Stimulated activated CD8-positive, alpha-beta memory T cell treated with anti-CD3 and anti-CD28 coated beads, Interleukin-4, amount 100 ng/mL, for 4 hours (primary cell): Measurements from ENCODE around the gene PSMB9.

Source experiments
- DNase-seq, 2 donors: peaks; one replicate each; pipeline ENCODE4 v3.0.0-alpha.2; 2020; ENCODE audit warnings: low read depth in 2 of 2, low spot score in 1 of 2

Gene PSMB9

DNA sequence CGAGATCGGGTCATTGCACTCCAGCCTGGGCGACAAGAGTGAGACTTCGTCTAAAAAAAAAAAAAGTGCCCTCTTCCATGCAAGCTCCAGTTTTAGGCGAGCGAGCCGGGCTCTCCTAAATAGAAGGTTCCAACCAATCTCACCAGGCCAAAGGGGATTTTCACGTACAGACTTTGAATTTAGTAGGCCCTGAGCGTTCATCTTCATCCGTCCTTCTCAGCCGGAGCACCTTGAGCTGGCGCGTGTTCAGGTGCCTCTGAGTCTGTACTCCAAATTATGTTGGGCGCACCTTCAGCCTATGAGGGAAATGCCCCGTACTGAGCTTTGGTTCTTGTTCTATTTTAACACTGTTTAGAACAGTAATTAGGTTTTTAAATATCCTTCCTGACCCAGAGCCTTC, 14.6 kb upstream of the PSMB9 start:
- DNase-seq: no peak

DNA sequence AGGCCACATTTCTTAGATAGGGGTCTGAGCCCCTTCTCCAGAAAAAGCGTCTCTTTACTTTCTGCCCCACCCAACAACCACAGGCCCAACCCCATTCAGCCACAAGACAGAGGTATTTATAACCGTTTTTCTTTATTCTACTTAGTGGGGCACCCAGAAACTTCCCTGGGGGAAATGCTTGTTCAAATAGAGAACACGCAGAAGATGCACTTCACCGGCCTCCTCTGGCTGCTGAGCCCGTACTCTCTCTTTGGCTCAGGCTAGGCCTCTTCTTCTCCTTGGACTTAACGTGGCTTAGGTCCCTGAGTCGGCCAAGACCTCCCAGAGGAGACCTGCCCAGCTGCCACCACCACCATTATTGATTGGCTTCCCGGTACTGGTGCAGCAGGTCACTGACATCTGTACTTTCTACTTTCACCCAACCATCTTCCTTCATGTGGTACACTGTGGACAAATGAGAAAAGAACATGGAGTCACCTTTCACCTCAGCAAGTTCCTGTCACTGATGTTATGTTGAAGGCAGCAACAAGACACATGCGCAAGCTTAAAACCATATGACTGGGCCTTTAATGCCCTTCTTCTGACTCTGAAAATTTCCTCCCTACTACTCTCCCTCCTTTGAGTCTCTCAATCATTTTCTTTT, 13.3 kb upstream of the PSMB9 start:
- DNase-seq: no peak

DNA sequence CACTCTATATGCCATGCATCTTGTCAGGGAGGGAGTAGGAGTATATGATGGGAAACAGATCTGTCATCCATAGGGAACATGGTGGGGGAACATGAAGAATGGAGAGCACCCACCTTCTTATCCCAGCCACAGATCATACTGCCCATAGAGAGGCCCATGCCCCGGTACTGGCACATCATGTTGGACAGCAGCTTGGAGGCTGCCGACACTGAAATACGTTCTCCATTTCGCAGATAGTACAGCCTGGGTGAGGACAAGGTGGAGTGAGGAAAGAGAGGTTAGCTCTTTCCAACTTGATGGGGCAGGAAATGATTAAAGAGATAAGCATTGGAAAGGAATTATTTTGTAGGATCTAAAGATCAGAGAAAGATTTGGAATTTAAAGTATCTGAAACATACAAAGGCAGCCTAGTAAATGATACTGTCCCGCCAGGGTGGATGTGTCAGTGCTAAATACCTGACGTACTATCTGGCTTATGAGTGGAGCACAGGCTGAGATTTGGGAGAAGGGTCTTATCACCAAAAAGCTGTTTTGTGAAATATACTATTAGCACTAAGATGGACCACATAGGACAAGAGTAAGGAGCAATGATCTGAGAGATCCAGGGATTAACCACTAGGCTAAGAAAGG, 11.9 kb upstream of the PSMB9 start:
- no peak for DNase-seq

DNA sequence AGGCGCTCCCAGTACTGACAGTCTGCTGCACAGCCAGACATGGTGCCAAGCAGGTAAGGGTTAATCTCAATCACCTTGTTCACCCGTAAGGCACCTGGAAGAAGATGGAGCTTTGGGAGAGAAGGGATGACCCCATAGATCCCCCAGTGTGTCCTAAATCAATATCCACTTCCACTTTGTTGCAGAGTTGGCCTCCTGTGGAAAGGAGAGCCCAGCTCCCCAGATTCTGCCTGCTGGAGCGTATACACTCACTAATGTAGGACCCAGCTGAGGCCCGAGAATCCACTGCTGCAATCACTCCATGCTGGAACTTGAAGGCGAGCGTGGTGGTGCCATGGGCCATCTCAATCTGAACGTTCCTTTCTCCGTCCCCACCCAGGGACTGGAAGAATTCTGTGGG, 11.3 kb upstream of the PSMB9 start:
- DNase-seq: no peak

DNA sequence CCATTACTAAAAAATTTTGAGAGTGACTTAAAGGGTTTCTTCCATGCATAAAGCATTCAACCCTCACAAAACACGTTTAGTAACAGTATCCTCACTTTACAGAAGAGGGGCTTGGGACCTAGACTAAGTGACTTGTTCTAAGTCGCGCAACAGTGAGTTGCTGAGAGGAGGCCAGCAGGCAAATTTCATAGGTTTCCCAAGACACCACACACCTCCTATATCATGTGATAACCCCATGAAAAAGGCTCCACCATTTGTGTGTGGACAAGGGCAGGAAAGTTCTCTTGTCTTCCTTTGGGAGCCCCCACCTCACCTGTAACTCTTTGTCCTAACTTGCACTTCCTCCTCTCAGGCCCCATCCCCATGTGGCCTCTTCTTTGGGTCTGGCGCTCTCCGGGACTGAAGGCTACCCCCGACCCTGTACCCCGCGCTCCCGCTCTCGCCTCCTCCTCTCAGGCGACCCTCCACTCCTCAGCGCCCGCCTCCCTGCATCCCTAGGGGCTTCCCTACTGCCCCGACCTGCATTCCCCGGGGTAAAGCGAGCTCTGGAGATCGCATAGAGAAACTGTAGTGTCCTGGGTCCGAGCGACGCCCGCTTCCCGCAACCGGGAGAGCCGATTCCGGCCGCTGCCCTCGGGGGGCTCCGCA, 10.5 kb upstream of the PSMB9 start:
- no peak for DNase-seq

DNA sequence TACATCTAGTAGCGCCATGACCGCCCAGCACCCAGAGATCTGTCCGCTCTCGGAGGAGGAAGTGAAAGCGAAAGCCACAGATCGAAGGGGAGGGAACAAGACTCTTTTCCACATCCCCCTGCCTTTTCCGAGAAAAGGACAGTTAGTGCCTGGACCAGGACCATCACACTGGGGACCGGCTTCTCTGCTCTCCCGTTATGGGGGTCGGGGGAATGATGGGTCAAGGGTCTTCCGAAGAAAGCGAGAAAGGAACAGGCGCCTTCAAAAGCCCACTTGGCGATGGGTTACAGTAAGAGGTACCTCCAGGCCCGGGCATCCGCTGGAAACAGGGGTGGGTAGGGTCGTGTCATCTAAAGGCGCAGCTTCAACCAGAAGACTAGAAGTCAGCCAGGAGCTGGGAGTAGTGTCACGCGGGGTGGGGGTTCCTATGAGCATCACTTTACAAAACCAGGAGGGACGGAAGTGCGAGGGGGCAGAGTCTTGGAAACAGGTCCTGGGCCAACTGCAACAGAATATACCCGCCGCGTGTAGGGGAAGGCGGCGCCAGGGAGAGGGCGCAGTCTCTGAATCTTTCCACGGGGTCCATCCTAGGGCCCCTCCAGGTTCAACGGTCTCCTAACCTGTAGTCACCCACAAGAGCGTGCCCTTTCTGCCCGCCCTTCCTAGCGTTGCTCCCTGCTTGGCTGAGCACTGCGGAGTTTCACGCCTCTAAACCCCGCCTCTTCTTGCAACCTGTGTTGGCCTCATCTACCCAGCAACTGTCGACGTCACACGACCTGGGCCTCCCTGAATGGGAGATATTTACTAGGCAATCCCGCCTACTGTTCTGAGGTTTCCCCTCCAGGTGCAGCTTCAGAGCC, 9.8 kb upstream of the PSMB9 start, which contains the start of gene PSMB8:
Gene PSMB8 (minus strand): TSS at position 69 of the 860 bp plus-strand sequence. CDS start 51 bp downstream, at position 18.
- DNase-seq: peak; percentile 98

DNA sequence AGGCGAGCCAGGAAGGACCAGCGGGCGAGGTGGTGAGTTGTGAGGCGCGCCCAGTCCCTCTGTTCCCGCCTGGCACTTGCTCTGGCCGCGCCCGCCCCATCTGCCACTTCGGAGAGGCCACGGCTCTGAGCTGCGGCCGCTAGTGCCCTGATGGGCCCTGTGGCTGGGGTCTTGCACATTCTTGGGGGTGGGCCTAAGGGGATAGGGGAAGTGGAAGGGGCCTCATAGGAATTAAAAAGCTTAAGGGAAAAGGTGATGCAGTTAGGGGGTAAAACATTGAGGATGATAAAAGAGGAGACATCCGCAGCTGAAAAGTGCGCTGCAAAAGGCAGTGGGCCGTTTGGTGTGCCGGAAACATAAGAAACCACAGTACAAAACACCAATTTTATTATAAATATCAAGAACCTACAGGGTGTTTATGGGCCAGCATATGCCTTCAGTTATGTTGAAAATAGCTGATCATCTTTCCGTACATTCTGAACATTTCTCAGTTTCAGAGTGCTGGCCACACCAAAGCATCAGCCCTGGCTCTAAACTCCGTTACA, 9.1 kb upstream of the PSMB9 start:
- no peak for DNase-seq

DNA sequence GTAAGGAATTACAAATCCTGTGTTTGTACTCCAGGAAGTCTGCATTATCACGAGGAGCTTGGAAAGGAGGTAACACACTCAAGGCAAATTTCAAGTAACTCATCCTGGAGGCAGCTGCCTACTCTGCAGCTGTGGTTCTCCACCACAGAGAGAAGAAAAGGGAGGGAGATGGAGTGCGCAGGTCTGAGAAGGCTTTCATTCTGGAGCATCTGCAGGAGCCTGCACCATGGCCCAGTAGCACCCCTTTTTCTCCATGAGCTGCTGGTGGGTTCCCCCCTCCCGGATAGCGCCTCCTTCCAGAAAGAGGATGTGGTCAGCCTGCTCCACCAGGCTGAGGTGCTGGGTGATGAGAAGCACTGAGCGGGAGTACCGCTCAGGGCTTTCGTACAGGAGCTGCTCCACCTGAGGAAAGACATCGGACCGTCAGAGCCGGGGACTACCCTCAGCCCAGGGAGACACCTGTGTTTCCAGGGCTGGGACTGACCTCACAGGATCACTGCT, 8.6 kb upstream of the PSMB9 start:
- DNase-seq: no peak

DNA sequence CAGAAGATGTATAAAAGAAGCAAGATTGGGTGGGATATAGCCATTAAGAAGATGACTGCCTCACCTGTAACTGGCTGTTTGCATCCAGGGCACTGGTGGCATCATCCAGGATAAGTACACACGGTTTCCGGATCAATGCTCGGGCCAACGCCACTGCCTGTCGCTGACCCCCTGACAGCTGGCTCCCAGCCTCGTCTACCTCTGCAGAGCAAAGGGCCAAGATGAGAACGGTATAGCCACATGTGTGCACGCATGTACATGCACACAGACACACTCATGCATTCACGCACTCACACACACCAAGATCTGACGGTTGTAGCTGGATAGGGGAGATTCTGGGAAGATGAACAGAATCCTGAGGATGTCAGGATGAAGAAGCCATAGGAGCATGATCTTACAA, 7.0 kb upstream of the PSMB9 start:
- DNase-seq: no peak

DNA sequence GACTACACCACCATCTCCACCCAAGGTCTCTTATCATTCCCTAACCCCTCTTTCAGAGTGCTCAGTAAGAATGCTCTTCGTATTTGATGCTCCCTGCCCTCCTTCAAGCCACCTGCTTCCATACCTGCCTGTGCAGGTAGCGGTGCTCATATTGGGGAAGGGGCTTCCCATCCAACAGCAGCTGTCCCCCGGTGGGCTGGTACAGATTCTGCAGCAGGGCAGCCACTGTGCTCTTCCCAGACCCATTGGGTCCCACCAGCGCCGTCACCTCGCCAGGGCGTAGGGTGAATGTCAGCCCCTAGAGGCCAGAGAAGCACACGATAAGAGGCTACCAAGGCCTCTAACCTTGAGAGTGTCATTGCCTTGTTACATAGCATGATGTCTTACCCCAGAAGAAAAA, 6.2 kb upstream of the PSMB9 start:
- no peak for DNase-seq

DNA sequence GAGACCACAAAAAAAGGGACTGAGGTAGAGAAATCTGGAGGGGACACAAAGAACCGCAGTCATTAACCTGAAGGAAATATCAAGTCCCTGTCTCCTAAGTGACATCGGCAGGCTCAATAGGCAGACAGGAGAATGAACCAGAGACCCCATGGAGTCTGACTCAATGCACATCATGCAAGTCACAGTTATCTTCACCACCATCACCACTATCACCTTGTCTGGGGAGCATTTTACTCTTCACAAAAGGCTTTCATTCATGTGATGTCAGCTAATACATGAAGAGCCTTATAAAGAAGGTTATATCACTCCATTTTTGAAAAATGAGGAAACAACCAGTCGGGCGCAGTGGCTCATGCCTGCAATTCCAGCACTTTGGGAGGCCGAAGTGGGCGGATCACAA, 4.9 kb upstream of the PSMB9 start:
- no peak for DNase-seq

DNA sequence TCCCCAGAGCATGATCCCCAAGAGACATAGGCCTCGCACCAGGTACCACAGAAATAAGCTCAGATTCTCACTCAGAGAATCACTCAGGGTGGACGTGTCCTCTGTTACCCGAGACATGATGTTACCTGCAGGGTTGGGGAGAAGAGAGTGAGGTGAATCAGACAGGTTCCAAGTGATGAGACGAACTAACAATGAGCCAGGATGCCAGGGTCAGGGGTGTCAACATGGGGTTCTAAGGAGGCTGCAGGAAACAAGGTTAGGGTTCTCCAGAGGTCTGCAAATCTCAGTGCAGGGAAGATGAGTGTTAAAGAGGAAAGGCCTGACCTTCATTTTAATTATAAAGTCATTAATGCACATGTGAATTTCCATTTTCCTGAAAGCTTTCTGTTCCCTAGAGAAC, 3.0 kb upstream of the PSMB9 start:
- no peak for DNase-seq

DNA sequence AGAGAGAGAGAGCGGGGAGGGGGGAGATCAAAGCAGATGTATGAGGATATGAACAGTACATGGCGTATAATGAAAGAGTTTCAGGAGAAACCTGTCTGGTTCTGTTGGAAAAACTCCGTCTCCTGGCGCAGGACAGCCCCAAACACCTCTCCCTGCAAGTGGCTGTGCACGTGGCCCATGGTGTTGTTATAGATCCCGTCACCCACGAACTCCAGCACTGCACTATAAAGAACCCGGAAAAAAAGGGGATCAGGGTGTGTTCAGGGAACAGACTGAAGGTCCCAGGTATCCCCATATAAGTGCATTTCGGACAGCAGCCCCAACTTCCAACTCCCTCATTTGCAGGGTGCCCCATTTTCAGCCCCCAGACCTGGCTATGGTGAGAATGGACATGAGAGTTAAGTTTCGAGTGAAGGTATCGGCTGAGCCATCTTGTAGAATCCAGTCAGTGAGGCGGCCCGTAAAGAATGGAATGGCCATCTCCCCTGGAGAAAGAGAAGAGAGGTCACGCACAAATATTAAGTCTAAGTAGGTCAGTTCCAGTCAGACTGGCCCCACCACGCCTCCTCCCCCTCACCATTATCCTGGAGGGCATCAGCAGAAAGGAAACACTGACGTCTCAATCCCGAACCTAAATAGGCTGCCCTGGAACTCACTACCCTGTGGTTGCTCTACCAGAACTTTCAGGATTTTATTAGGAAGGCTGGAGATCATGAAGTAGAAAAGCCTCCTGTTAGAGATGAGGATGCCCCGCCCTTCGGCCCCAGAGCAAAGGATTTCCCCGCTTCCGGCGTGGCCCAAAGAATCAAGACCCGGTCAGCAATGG, 1.8 kb upstream of the PSMB9 start:
- DNase-seq: no peak

DNA sequence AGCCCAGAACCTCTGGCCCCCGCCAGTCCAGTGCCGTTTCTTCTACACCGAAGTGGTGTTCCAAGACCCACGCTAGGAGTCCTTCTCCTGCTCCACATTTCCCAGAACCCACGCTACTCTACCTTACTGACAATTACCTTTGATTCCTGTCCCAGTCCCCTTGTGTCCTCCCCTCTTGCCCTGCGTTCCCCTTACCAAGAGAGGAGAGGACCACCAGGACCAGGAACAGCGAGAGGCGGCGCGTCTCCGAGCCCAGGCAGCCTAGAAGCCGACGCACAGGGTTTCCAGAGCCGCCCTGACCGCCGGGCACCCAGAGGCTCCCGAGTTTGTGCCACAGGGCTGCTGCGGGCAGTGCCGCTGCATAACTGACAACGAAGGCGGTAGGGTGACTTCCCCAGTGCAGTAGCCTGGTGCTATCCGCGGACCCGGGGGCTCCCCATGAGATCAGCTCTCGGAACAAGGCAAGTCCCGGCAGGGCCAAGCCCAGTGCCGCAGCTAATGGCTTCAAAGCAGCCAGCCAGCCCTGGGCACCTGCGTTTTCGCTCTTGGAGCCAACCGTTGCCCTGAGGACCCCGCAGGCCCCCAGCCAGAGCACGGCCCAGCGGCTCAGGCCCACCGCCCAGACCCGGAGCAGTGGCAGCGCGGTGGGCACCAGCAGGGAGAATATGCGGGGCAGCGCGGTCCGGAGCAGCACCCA, 1.0 kb upstream of the PSMB9 start:
- DNase-seq: no peak

DNA sequence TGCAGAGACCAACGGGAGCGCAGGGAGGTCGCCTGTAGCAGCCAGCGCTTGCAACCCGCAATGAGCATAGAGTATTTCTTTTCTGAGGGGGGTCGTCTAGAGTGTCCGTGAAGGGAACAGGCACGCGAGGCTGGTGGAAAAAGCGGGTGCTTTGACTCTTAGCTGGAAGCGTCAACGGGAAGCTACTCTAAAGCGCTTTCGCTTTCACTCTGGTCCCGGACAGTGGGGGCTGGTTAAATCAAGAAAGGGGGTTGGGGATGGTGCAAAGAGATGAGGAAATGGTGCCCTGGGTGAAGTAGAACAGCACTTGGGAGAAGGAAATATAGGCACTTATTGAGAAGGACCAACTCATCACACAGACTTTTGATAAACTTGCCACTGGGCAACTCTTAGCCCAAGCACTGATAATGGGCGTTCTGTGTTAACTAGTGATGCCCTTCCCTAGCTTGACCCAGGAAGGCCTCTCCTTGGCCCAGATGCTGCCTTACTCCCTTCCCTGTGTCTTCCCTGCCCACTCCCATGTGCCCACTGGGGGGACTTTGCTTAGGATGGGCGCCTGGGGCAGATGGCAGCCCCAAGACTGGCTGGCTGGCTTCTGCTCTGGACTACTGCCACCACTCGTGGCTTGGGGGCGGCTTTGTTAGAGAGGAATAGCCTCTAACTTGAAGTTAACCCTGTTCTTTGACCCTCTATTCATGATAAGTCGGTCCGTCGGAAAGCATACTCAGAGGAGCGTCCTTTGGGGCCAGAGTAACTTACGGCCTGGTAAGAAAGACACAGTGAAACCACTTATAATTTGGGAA, 585 bp downstream of the PSMB9 start:
- DNase-seq: peak in 1 of 2 donors; percentile 58

DNA sequence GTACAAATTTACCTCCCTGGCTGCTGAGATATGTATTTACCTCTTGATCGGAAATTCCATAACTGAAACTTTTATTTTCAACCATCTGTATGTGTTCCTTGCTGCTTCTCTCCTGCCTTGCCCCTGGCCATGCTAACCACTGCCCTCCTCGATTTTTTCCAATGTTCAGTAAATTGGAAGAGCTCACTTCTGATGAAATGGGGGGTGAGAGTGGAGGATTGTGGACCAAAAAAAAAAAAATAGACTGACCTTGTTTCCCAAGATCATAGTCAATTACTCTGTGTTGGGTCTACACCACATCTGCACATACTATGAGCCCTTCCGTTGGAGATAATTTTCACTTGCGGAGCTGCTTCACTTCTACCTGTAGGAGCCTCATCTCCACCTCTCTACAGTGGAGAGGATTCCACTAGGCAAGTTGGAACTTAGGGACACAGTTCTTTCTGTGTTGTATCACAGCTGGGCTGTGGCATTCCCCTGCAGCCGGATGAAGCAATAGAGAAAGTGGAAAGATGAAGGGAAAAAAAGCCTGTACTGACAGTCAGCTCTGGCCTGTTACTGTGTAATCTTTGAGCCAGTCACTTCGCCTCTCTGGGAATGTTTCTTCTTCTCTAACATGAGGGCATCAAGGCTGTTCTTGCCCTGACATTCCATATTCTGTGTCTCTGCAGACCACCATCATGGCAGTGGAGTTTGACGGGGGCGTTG, 1.6 kb downstream of the PSMB9 start:
- no peak for DNase-seq

DNA sequence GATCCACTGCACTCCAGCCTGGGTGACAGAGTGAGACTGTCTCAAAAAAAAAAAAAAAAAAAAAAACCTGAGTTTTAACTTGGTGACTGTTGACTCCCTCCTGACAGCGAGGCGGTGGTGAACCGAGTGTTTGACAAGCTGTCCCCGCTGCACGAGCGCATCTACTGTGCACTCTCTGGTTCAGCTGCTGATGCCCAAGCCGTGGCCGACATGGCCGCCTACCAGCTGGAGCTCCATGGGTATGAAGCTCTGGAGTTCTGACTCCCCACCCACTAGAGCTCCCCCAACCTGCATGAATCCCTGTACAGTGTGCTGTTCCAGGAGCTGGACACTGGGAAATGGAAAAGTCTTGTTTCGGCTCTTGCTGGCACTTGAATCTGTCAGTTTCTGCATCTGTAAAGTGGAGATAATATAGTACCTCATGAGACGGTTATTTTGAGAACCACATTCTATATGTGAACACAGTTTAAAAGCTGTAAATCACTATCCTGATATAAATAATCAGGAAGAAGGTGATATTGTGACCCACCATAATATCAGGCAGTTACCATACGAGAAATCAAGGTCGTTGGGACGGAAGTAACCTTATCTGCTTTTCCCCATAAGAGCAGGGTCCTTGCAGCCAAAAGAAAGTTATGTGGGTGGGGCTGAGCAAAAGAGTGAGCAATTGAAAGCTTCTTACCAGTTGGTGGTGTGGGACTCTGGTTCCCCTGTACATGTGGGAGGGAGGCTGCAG, 3.3 kb downstream of the PSMB9 start:
- DNase-seq: no peak

DNA sequence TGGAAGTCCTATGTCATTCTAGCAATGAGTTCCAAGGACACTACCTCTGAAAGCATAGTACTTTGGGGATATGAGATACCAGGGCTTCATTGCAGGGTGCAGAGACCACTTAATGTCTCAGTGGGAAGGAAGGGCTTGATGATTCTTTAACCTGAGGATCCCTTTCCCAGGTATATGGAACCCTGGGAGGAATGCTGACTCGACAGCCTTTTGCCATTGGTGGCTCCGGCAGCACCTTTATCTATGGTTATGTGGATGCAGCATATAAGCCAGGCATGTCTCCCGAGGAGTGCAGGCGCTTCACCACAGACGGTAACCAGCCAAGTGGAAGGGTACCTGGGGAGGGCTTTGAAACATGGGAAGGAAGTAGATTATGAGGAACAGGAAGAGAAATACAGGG, 4.2 kb downstream of the PSMB9 start:
- no peak for DNase-seq
